ENCODE measurements around the gene ACADVL.

Gene ACADVL

GRCh38 chr17:7191571-7192270 lies 28.0 kb upstream of the ACADVL start:
- DNase-seq = peak; percentile 22 to 26

GRCh38 chr17:7192271-7192937 lies 27.3 kb upstream of the ACADVL start:
- DNase-seq = no peak

- no peak for DNase-seq
Measured at GRCh38 chr17:7195971-7196370, 23.8 kb upstream of the ACADVL start.

GRCh38 chr17:7196651-7197401 lies 22.9 kb upstream of the ACADVL start:
- no peak for DNase-seq

- DNase-seq = no peak
Measured at GRCh38 chr17:7203391-7203790, 16.3 kb upstream of the ACADVL start.

- no peak for DNase-seq
Measured at GRCh38 chr17:7204336-7204735, 15.4 kb upstream of the ACADVL start.

- DNase-seq = peak; percentile 90 to 92
Measured at GRCh38 chr17:7204828-7205461, 14.8 kb upstream of the ACADVL start.

- DNase-seq = no peak
Measured at GRCh38 chr17:7205561-7205960, 14.2 kb upstream of the ACADVL start.

- DNase-seq = no peak
Measured at GRCh38 chr17:7207120-7208001, 12.4 kb upstream of the ACADVL start.

GRCh38 chr17:7208027-7208571 lies 11.6 kb upstream of the ACADVL start:
- no peak for DNase-seq

- DNase-seq = no peak
Measured at GRCh38 chr17:7208754-7209460, 10.8 kb upstream of the ACADVL start.

- DNase-seq = no peak
Measured at GRCh38 chr17:7211491-7212273, 8.1 kb upstream of the ACADVL start.

GRCh38 chr17:7213895-7214299 lies 5.8 kb upstream of the ACADVL start:
- DNase-seq = peak; percentile 98 to 99

- DNase-seq = peak; percentile 99
Measured at GRCh38 chr17:7214300-7215135, 5.2 kb upstream of the ACADVL start.

GRCh38 chr17:7215136-7215638 lies 4.6 kb upstream of the ACADVL start:
- DNase-seq = no peak

GRCh38 chr17:7215652-7216180 lies 4.0 kb upstream of the ACADVL start:
- no peak for DNase-seq

- DNase-seq = no peak
Measured at GRCh38 chr17:7216242-7217112, 3.3 kb upstream of the ACADVL start.
